ENCODE data around the gene SP3. TPM values are rescaled to one million over a fixed set of nuclear protein-coding genes. Genes with fewer than 3 reads are reported as not detected.

SP3 gene
- total RNA-seq, 4 donors from 2014 or later, result 99.6 to 151 (median 113) TPM

DNA sequence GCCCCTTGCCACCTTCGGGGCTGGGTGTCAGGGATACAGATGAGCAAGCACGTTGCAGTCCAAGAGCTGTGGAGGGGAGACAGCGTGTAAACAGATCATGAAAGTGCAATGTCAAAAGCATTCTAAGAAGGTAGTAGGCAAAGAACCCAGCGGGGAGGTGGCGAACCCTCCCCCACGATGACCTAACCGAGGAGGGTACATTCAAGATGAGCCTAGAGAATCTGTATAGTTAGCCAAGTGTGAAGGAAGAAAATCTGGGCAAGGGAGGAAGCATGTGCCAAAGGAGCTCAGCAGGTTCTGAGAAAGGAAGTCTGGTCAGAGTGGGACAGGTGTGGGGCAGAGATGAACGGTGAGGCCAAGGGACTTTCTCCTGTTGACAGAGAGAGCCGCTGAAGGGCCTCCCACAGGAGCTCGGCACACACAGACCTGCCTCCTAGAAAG is 106.9 kb downstream of the SP3 start:
- 60% methylated on average over 10 of the region's 10 CpGs for WGBS
- Histone ChIP-seq H3K4me3 (no peak overlapping the region), H3K9me3 (no peaks in the 10 kb centered on the region), H3K36me3 (no peaks in the 10 kb centered on the region), H3K4me1 (peaks cover 12% of the 10 kb centered on the region), H3K27me3 (no peaks in the 10 kb centered on the region), H3K27ac (no peak overlapping the region)
- TF ChIP-seq EP300 (IDR thresholded peaks at IDR 0.05) (no peak), POLR2AphosphoS5 (IDR thresholded peaks at IDR 0.05) (no peak), POLR2A (IDR thresholded peaks at IDR 0.05) (no peak)
- TF ChIP-seq, protein P1, sequence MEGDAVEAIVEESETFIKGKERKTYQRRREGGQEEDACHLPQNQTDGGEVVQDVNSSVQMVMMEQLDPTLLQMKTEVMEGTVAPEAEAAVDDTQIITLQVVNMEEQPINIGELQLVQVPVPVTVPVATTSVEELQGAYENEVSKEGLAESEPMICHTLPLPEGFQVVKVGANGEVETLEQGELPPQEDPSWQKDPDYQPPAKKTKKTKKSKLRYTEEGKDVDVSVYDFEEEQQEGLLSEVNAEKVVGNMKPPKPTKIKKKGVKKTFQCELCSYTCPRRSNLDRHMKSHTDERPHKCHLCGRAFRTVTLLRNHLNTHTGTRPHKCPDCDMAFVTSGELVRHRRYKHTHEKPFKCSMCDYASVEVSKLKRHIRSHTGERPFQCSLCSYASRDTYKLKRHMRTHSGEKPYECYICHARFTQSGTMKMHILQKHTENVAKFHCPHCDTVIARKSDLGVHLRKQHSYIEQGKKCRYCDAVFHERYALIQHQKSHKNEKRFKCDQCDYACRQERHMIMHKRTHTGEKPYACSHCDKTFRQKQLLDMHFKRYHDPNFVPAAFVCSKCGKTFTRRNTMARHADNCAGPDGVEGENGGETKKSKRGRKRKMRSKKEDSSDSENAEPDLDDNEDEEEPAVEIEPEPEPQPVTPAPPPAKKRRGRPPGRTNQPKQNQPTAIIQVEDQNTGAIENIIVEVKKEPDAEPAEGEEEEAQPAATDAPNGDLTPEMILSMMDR (IDR thresholded peaks at IDR 0.05), result no peak
- DNase-seq (ENCODE audit: low spot score in 2 of 2), result no peak
